MM.1S (cell line): ENCODE measurements around the gene KCNS1.

Source experiments
- DNase-seq: peaks from one replicate; pipeline ENCODE4 v3.0.0-alpha.2; 2015
- H2AFZ ChIP-seq: fragments of 300-600 bp; sonication (generic); 2 replicates; pipeline ENCODE4 v1.6.0; 2016; ENCODE audit warnings: antibody characterized with exemption, low read length
- H3F3A ChIP-seq: fragments of 300-600 bp; sonication (generic); 2 replicates; pipeline ENCODE4 v1.6.1; 2016; ENCODE audit warnings: mild to moderate bottlenecking, antibody characterized with exemption, low read length, moderate library complexity, mixed read lengths; ENCODE audit not compliant: insufficient read depth
- H3K27ac ChIP-seq: fragments of 300-600 bp; sonication (generic); 2 replicates; pipeline ENCODE4 v1.5.1; 2016; ENCODE audit warnings: mild to moderate bottlenecking, low read length
- H3K27me3 ChIP-seq: fragments of 300-600 bp; sonication (generic); replicated peaks from 2 replicates; pipeline ENCODE4 v1.6.0; 2016; ENCODE audit warnings: low read length; ENCODE audit not compliant: insufficient read depth
- H3K36me3 ChIP-seq: fragments of 300-600 bp; sonication (generic); replicated peaks from 2 replicates; pipeline ENCODE4 v1.6.1; 2016; ENCODE audit warnings: mild to moderate bottlenecking, low read length, mixed read lengths; ENCODE audit not compliant: insufficient read depth
- H3K4me1 ChIP-seq: fragments of 300-600 bp; sonication (generic); 2 replicates; pipeline ENCODE4 v1.6.1; 2016; ENCODE audit warnings: low read length, mixed read lengths
- H3K4me2 ChIP-seq: fragments of 300-600 bp; sonication (generic); 2 replicates; pipeline ENCODE4 v1.6.0; 2016; ENCODE audit warnings: low read depth, low read length
- H3K4me3 ChIP-seq: fragments of 300-600 bp; sonication (generic); 2 replicates; pipeline ENCODE4 v1.5.1; 2016; ENCODE audit warnings: low read length, mixed read lengths
- H3K79me2 ChIP-seq: fragments of 300-600 bp; sonication (generic); 2 replicates; pipeline ENCODE4 v1.6.1; 2016; ENCODE audit warnings: mixed run types, low read length, mixed read lengths
- H3K9ac ChIP-seq: fragments of 300-600 bp; sonication (generic); 2 replicates; pipeline ENCODE4 v1.6.1; 2016; ENCODE audit warnings: low read length, mixed read lengths
- H3K9me2 ChIP-seq: fragments of 300-600 bp; sonication (generic); replicated peaks from 2 replicates; pipeline ENCODE4 v1.6.1; 2016; ENCODE audit warnings: mild to moderate bottlenecking, low read length, mixed read lengths; ENCODE audit not compliant: insufficient read depth
- H3K9me3 ChIP-seq: fragments of 300-600 bp; sonication (generic); replicated peaks from 2 replicates; pipeline ENCODE4 v1.6.1; 2016; ENCODE audit warnings: mild to moderate bottlenecking, low read length, mixed read lengths; ENCODE audit not compliant: insufficient read depth
- H4K20me1 ChIP-seq: fragments of 300-600 bp; sonication (generic); 2 replicates; pipeline ENCODE4 v1.6.1; 2016; ENCODE audit warnings: mild to moderate bottlenecking, low read length, moderate library complexity, mixed read lengths; ENCODE audit not compliant: insufficient read depth
- EZH2 ChIP-seq: fragments of 300-600 bp; sonication (generic); optimal IDR thresholded peaks from 2 replicates; pipeline ENCODE3; 2017; ENCODE audit warnings: low read depth, mild to moderate bottlenecking, antibody characterized with exemption, low read length, mixed read lengths
- EZH2phosphoT487 ChIP-seq: fragments of 300-600 bp; sonication (generic); IDR thresholded peaks from 2 replicates; pipeline ENCODE4 v1.6.1; 2018; ENCODE audit warnings: antibody characterized with exemption, low read length
- TF ChIP-seq, protein P1 (sequence below): fragments of 300-600 bp; sonication (generic); IDR thresholded peaks from 2 replicates; pipeline ENCODE4 v1.5.1; 2016; ENCODE audit warnings: antibody characterized with exemption, low read length, mixed read lengths

The KCNS1 gene

DNA sequence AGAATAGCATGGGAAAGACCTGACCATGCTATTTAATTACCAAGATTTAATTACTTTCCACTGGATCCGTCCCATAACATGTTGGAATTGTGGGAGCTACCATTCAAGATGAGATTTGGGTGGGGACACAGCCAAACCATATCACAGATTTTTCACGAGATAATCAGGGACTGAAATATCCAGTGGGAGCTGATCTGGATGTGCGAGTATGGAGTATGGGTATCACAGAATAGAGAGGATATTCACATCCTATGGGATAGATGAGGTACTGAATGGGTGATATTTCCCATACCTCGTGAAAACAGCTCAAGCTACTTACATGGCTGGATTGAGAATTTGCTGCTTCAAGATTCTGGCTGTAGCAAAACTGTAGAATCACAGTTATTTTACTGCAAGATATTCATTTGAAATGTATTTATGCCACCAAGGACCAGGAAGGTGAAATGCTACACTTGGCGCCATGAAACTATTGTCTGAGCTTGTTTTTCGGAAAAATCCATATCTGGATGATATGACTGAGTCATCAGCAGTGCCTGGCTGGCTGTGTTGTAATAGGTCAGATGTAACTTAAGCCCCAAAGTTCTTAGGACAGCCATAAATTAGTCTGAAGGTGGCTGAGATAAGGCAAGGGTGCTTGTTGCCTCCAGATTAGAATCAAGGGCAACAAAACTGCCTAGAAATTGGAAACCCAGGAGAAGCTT lies 29.8 kb downstream of the KCNS1 start:
- no peak for DNase-seq
- H4K20me1 ChIP-seq, result no peaks in the 10 kb centered on the region
- TF ChIP-seq EZH2, result no peak
- no peak for TF ChIP-seq EZH2phosphoT487
- TF ChIP-seq, protein P1, sequence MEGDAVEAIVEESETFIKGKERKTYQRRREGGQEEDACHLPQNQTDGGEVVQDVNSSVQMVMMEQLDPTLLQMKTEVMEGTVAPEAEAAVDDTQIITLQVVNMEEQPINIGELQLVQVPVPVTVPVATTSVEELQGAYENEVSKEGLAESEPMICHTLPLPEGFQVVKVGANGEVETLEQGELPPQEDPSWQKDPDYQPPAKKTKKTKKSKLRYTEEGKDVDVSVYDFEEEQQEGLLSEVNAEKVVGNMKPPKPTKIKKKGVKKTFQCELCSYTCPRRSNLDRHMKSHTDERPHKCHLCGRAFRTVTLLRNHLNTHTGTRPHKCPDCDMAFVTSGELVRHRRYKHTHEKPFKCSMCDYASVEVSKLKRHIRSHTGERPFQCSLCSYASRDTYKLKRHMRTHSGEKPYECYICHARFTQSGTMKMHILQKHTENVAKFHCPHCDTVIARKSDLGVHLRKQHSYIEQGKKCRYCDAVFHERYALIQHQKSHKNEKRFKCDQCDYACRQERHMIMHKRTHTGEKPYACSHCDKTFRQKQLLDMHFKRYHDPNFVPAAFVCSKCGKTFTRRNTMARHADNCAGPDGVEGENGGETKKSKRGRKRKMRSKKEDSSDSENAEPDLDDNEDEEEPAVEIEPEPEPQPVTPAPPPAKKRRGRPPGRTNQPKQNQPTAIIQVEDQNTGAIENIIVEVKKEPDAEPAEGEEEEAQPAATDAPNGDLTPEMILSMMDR, result no peak
- H3K9ac ChIP-seq, result no peak overlapping the region
- no peak overlapping the region for H2AFZ ChIP-seq
- no peaks in the 10 kb centered on the region for H3K27me3 ChIP-seq
- no peaks in the 10 kb centered on the region for H3K9me3 ChIP-seq
- no peaks in the 10 kb centered on the region for H3K9me2 ChIP-seq
- no peak overlapping the region for H3K4me2 ChIP-seq
- no peak overlapping the region for H3K27ac ChIP-seq
- H3K36me3 ChIP-seq, result peaks cover 18% of the 10 kb centered on the region
- H3F3A ChIP-seq, result no peaks in the 10 kb centered on the region
- H3K4me3 ChIP-seq, result no peak overlapping the region
- H3K4me1 ChIP-seq, result no peaks in the 10 kb centered on the region
- H3K79me2 ChIP-seq, result peaks cover 72% of the 10 kb centered on the region

DNA sequence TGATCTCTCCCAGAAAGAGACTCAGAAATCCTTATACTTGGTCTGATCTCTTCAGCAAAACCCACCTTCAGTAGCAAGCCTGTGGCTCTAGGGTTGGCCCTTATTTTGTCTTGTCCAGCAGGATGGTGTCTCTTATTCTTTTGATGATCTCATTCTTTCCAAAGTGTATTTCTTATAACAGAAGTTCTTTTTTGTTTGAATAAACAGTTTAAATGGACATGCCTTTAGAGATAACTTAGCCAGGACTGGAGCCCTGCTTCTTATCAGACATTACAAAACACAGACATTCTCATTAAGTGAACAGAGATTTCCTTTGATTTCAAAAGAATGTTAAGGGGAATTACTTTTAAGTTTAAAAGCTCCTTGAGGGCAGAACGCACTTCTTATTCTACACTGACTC lies 31.7 kb downstream of the KCNS1 start:
- no peak overlapping the region for H3K4me3 ChIP-seq
- H3K27ac ChIP-seq, result no peak overlapping the region
- no peak overlapping the region for H3K4me2 ChIP-seq
- no peak overlapping the region for H2AFZ ChIP-seq
- peaks cover 12% of the 10 kb centered on the region for H3K4me1 ChIP-seq
- no peaks in the 10 kb centered on the region for H3K27me3 ChIP-seq
- peaks cover 13% of the 10 kb centered on the region for H3K36me3 ChIP-seq
- H3K9ac ChIP-seq, result no peak overlapping the region
- H4K20me1 ChIP-seq, result 0 out of 2 replicates have a peak, but pooled peaks cover 3% of the 10 kb centered on the region
- peaks cover 90% of the 10 kb centered on the region for H3K79me2 ChIP-seq
- H3F3A ChIP-seq, result no peaks in the 10 kb centered on the region
- no peaks in the 10 kb centered on the region for H3K9me3 ChIP-seq
- TF ChIP-seq EZH2phosphoT487 (no peak), EZH2 (no peak)
- TF ChIP-seq, protein P1, result no peak
- DNase-seq, result no peak
- H3K9me2 ChIP-seq, result no peaks in the 10 kb centered on the region

DNA sequence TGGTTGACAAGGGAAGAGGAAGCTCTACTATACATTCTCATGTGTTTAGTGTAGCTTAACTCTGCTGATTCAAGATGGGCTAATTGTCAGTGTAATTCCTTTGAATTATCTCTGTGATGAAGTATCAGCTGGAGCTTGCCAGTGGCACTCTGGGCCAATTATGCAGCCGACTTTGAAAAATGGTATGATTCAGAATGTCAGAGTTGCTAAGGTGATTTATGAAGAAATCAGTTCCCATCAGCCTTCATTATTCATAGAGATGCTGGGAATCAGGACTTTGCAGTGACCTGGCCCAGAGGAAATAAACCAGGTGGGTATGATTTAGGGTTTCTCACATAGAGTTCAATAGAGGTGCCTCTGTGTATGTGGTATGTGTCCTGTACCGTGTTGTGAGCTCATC lies 33.4 kb downstream of the KCNS1 start:
- Histone ChIP-seq H3K4me3 (no peak overlapping the region), H3K36me3 (peaks cover 8% of the 10 kb centered on the region), H4K20me1 (0 out of 2 replicates have a peak, but pooled peaks cover 3% of the 10 kb centered on the region), H3K4me2 (no peak overlapping the region), H3K9me3 (no peaks in the 10 kb centered on the region), H2AFZ (no peak overlapping the region), H3K9ac (no peak overlapping the region), H3F3A (peaks cover 5% of the 10 kb centered on the region), H3K27ac (no peak overlapping the region), H3K79me2 (peaks cover 81% of the 10 kb centered on the region), H3K4me1 (peaks cover 15% of the 10 kb centered on the region), H3K27me3 (no peaks in the 10 kb centered on the region), H3K9me2 (no peaks in the 10 kb centered on the region)
- TF ChIP-seq EZH2 (no peak), EZH2phosphoT487 (no peak)
- TF ChIP-seq, protein P1, result no peak
- no peak for DNase-seq
